ENCODE results near the gene SPATA45. TPM values are rescaled to one million over a fixed set of nuclear protein-coding genes. Genes with fewer than 3 reads are reported as not detected.

The SPATA45 gene
- not detected in 2 replicates for total RNA-seq

DNA sequence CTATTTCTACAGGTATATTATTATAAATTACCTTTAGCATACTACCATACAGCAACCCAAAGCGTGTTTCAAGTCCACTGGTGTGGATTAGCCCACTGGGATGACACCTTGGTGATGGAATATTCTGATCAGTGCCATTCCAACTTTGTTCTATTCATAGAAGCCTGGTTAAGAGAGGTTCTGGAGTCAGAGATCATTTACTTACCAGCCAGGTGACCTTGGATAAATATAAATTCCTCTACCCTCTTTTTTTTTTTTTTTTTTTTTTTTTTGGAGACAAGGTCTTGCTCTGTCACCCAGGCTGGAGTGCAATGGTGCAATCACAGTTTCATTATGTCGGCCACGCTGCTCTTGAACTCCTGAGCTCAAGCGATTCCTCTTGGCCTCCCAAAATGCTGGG, at the start of gene SPATA45:
TSS of gene SPATA45 (minus strand) at position 101 of the 400 bp plus-strand sequence. CDS start 11,500 bp downstream, outside the sequence.

DNA sequence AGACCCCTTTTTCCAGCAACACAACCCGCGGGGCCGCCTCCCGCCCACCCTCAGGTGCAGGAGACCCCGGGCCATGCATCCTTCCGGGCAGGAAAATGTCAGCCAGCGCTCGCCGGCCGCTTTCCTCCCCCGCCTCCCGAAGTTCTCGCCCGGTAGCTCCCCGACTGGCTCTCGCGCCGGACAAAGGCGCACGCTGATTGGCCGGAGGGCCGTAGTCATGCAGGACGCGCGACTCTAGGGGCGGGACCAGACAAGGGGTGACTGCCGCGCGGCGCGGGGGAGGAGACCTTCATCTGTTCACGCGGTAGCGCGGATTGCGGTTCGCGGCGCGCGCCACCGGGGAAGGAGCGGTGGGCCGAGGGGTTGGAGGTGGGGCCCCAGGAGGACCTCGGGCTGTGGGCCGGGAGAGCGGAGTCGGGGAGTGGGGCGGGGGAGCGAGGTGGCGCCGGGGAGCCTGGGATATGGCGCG, 10.6 kb upstream of the SPATA45 start, which contains the start of gene FLVCR1:
TSS of gene FLVCR1 (plus strand) at position 284 of the 469 bp plus-strand sequence. CDS start at position 462, 178 bp downstream.

DNA sequence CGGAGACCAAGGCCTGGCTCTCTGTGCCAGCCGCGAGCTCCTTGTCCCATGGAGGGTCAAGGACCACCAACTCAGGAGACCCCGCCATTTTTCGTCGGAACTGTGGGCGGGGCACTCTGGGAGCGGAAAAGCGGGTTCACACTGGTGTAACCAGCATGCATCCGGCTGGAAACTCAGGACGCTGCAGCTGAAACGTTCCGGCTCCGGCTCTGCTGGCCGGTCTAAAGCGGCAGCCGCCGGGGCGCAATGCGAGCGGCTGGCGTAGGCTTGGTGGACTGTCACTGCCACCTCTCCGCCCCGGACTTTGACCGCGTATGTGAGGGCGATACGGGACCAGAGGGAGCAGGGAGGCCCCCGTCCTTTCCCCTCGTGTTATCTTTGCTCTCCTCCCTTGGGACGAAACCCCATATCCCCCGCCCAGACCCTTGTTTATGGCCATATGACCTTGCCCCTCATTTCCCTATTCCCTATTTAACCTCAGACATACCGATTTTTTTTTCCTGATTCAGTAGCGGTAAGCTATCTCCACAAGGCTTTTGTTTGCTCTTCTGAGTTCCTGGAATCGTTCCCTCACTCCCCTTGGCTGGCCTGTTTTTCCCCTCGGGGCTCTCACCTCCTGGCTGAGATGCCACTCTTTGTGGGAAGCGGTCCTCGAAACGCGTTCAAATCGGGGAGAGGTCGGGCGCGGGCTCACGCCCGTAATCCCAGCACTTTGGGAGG, 55.6 kb downstream of the SPATA45 start, which contains the start of the genes NSL1 and TATDN3:
TSS of gene NSL1 (minus strand) at position 102 of the 720 bp plus-strand sequence. CDS start at position 88, 14 bp downstream.
TSS of gene TATDN3 (plus strand) at position 219 of the 720 bp plus-strand sequence. CDS start at position 247, 28 bp downstream.

Small RNAs within 50 kb of the gene (small RNA-seq; reads per million reads assigned to genes)
- gene AC104333.1 (not detected), gene AC104333.2 (not detected)

Other genes with a start within 250 kb of the SPATA45 start
- 10.1 and 13.3 TPM in 2 replicates for gene ATF3, start 238.9 kb downstream of the SPATA45 start, total RNA-seq
- 0.54 and 0.79 TPM in 2 replicates for gene BATF3, start 147.8 kb downstream of the SPATA45 start, total RNA-seq
- gene NSL1, start 55.9 kb downstream of the SPATA45 start, total RNA-seq, result 29.1 and 29.9 TPM in 2 replicates
- gene TATDN3, start 55.8 kb downstream of the SPATA45 start, total RNA-seq, result 6.0 and 8.2 TPM in 2 replicates
- 6.2 and 9.0 TPM in 2 replicates for gene FLVCR1, start 10.6 kb upstream of the SPATA45 start, total RNA-seq
- gene VASH2, start 102.9 kb upstream of the SPATA45 start, total RNA-seq, result 0.22 and 1.6 TPM in 2 replicates
- gene ANGEL2, start 168.2 kb upstream of the SPATA45 start, total RNA-seq, result 37.3 and 42.4 TPM in 2 replicates
- gene RPS6KC1, start 203.6 kb upstream of the SPATA45 start, total RNA-seq, result 23.1 and 24.3 TPM in 2 replicates